ENCODE measurements around the gene CDR2.

The CDR2 gene

DNA sequence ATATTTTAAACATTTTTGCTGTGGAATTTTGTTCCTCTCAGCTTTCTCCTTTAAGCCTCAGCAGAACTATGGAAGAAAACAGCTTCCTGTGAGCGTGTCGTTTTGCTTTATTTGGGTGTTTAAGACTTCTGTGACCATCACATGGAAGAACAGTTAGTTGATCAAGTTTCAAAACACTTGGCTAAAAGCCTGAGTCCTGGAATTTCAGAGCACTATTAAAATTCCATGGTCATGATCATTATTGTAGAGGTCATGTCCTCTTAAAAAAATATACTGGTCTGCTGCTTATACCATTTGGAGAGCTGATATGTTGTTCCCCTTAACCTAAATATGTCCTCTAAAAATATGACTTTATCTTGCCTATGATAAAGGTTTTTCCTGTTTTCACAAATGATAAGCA is 12.6 kb upstream of the CDR2 start:
- no peaks in the 10 kb centered on the region for H3K4me1 ChIP-seq (ENCODE audit: control insufficient read depth, low read depth, low read length)

DNA sequence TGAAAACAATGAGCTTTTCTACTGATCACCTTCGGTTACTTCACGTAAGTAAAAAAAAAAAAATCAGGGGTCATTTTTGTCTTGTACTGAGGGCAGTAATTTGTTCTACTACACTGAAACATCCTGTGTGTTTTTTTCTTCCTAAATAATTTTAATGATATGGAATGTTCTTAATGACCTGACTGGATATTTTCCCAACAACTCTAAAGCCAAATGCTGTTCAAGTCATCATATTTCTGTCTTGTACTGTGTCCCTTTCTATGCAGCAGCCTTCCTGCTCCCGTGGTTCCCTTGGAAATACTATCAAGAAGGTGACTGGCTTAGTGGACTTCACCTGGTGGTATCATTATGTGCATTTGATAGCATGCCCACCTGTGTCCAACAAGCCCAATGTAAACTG is 10.8 kb upstream of the CDR2 start:
- H3K9ac ChIP-seq (ENCODE audit: low read length) = no peak overlapping the region
- H3K27me3 ChIP-seq (ENCODE audit: insufficient read depth, low read length, poor library complexity) = no peaks in the 10 kb centered on the region
- no peak overlapping the region for H3K4ac ChIP-seq (ENCODE audit: low read depth, low read length)
- no peaks in the 10 kb centered on the region for H3K79me1 ChIP-seq (ENCODE audit: low read length)
- H2BK120ac ChIP-seq (ENCODE audit: low read depth, low read length) = no peak overlapping the region
- H4K8ac ChIP-seq (ENCODE audit: low read depth, low read length) = no peak overlapping the region
- H3K36me3 ChIP-seq (ENCODE audit: control insufficient read depth, insufficient read depth, low read length) = no peaks in the 10 kb centered on the region
- H3K56ac ChIP-seq (ENCODE audit: low read length) = no peak overlapping the region
- H3K4me2 ChIP-seq (ENCODE audit: low read length) = no peak overlapping the region
- no peak overlapping the region for H3K27ac ChIP-seq (ENCODE audit: low read depth, low read length)
- H3K23ac ChIP-seq (ENCODE audit: low read length) = no peak overlapping the region
- H3K4me1 ChIP-seq (ENCODE audit: control insufficient read depth, low read depth, low read length) = no peaks in the 10 kb centered on the region
- DNase-seq = no peak
- H2AK5ac ChIP-seq (ENCODE audit: low read length) = no peak overlapping the region
- H3K4me3 ChIP-seq (ENCODE audit: low read length) = no peak overlapping the region
- H4K5ac ChIP-seq (ENCODE audit: low read length) = no peak overlapping the region
- H2BK5ac ChIP-seq (ENCODE audit: low read length) = no peak overlapping the region
- no peak overlapping the region for H2BK15ac ChIP-seq (replicated peaks; ENCODE audit: low read depth)
- H3K18ac ChIP-seq (ENCODE audit: low read length) = no peak overlapping the region
- H3K79me2 ChIP-seq (ENCODE audit: control insufficient read depth, insufficient read depth, low read length) = no peaks in the 10 kb centered on the region
- no CpG with 5 or more reads among the region's 3 CpGs for WGBS (ENCODE audit: extremely low coverage, insufficient coverage, low lambda C conversion rate)

More for the DNA sequence above, 12.6 kb upstream of the CDR2 start:
- Histone ChIP-seq H4K5ac (ENCODE audit: low read length) (no peak overlapping the region), H2BK15ac (replicated peaks; ENCODE audit: low read depth) (no peak overlapping the region), H2BK5ac (ENCODE audit: low read length) (no peak overlapping the region), H3K79me2 (ENCODE audit: control insufficient read depth, insufficient read depth, low read length) (no peaks in the 10 kb centered on the region), H3K9ac (ENCODE audit: low read length) (no peak overlapping the region), H3K18ac (ENCODE audit: low read length) (no peak overlapping the region), H3K56ac (ENCODE audit: low read length) (no peak overlapping the region), H3K27me3 (ENCODE audit: insufficient read depth, low read length, poor library complexity) (no peaks in the 10 kb centered on the region), H2AK5ac (ENCODE audit: low read length) (no peak overlapping the region), H3K4ac (ENCODE audit: low read depth, low read length) (no peak overlapping the region), H3K4me2 (ENCODE audit: low read length) (no peak overlapping the region), H3K23ac (ENCODE audit: low read length) (no peak overlapping the region), H3K79me1 (ENCODE audit: low read length) (no peaks in the 10 kb centered on the region), H3K4me3 (ENCODE audit: low read length) (no peak overlapping the region), H2BK120ac (ENCODE audit: low read depth, low read length) (no peak overlapping the region), H4K8ac (ENCODE audit: low read depth, low read length) (no peak overlapping the region), H3K36me3 (ENCODE audit: control insufficient read depth, insufficient read depth, low read length) (no peaks in the 10 kb centered on the region), H3K27ac (ENCODE audit: low read depth, low read length) (no peak overlapping the region)
- DNase-seq = no peak
- WGBS (ENCODE audit: extremely low coverage, insufficient coverage, low lambda C conversion rate) = no CpG with 5 or more reads among the region's 2 CpGs

DNA sequence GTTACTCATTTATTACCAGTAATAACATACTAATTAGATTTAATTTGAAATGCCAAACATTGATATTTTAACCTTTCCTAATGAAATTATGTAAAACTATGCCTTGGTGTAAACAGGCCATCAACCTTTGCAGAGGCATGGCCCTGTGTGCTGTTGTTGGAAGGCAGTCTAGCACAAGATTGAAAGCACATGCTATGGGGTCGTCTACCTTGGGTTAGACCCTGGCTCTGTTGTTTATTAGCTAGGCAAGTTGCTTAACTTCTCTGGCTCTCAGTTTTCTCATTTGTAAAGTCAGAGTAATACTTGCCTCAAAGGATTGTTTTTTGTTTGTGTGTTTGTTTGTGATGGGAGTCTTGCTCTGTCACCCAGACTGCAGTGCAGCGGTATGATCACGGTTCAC is 9.4 kb upstream of the CDR2 start:
- no peak overlapping the region for H3K27ac ChIP-seq (ENCODE audit: low read depth, low read length)
- H2BK15ac ChIP-seq (replicated peaks; ENCODE audit: low read depth) = no peak overlapping the region
- no peak overlapping the region for H2BK5ac ChIP-seq (ENCODE audit: low read length)
- H3K9ac ChIP-seq (ENCODE audit: low read length) = no peak overlapping the region
- no peak overlapping the region for H3K56ac ChIP-seq (ENCODE audit: low read length)
- H3K4me3 ChIP-seq (ENCODE audit: low read length) = no peak overlapping the region
- H3K23ac ChIP-seq (ENCODE audit: low read length) = no peak overlapping the region
- no peak overlapping the region for H3K4me2 ChIP-seq (ENCODE audit: low read length)
- H2BK120ac ChIP-seq (ENCODE audit: low read depth, low read length) = no peak overlapping the region
- WGBS (ENCODE audit: extremely low coverage, insufficient coverage, low lambda C conversion rate) = no CpG with 5 or more reads among the region's 3 CpGs
- H4K5ac ChIP-seq (ENCODE audit: low read length) = no peak overlapping the region
- no peaks in the 10 kb centered on the region for H3K79me1 ChIP-seq (ENCODE audit: low read length)
- no peaks in the 10 kb centered on the region for H3K4me1 ChIP-seq (ENCODE audit: control insufficient read depth, low read depth, low read length)
- DNase-seq = no peak
- H3K27me3 ChIP-seq (ENCODE audit: insufficient read depth, low read length, poor library complexity) = no peaks in the 10 kb centered on the region
- no peak overlapping the region for H2AK5ac ChIP-seq (ENCODE audit: low read length)
- no peak overlapping the region for H3K18ac ChIP-seq (ENCODE audit: low read length)
- H4K8ac ChIP-seq (ENCODE audit: low read depth, low read length) = no peak overlapping the region
- no peaks in the 10 kb centered on the region for H3K36me3 ChIP-seq (ENCODE audit: control insufficient read depth, insufficient read depth, low read length)
- H3K4ac ChIP-seq (ENCODE audit: low read depth, low read length) = no peak overlapping the region
- H3K79me2 ChIP-seq (ENCODE audit: control insufficient read depth, insufficient read depth, low read length) = no peaks in the 10 kb centered on the region

DNA sequence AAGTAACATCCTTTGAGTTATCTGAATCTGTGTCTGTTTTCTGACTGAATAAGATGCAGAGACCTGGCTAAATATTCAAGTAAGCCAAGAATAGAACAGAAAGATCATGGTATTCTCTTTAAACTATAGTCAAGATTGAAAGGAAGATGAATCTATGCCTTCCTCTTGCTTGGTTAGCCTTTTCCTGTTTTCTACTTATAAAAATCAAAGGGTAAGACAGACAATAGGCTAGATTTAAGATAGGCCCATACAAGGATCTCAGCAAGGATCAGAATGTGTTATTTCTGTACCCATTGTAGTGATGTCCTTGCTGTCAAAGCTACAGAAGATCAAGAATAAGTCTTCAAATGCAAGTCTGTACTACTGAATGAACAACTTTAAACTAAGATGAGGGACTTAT is 7.0 kb upstream of the CDR2 start:
- Histone ChIP-seq H3K27me3 (ENCODE audit: insufficient read depth, low read length, poor library complexity) (no peaks in the 10 kb centered on the region), H2BK5ac (ENCODE audit: low read length) (no peak overlapping the region), H2BK15ac (replicated peaks; ENCODE audit: low read depth) (no peak overlapping the region), H3K9ac (ENCODE audit: low read length) (no peak overlapping the region), H3K18ac (ENCODE audit: low read length) (no peak overlapping the region), H4K8ac (ENCODE audit: low read depth, low read length) (no peak overlapping the region), H3K23ac (ENCODE audit: low read length) (no peak overlapping the region), H3K27ac (ENCODE audit: low read depth, low read length) (no peak overlapping the region), H3K4me3 (ENCODE audit: low read length) (no peak overlapping the region), H3K4ac (ENCODE audit: low read depth, low read length) (no peak overlapping the region), H2AK5ac (ENCODE audit: low read length) (no peak overlapping the region), H4K5ac (ENCODE audit: low read length) (no peak overlapping the region), H2BK120ac (ENCODE audit: low read depth, low read length) (no peak overlapping the region), H3K4me2 (ENCODE audit: low read length) (no peak overlapping the region), H3K56ac (ENCODE audit: low read length) (no peak overlapping the region), H3K79me1 (ENCODE audit: low read length) (no peaks in the 10 kb centered on the region), H3K79me2 (ENCODE audit: control insufficient read depth, insufficient read depth, low read length) (no peaks in the 10 kb centered on the region), H3K4me1 (ENCODE audit: control insufficient read depth, low read depth, low read length) (no peaks in the 10 kb centered on the region), H3K36me3 (ENCODE audit: control insufficient read depth, insufficient read depth, low read length) (no peaks in the 10 kb centered on the region)
- no peak for DNase-seq

DNA sequence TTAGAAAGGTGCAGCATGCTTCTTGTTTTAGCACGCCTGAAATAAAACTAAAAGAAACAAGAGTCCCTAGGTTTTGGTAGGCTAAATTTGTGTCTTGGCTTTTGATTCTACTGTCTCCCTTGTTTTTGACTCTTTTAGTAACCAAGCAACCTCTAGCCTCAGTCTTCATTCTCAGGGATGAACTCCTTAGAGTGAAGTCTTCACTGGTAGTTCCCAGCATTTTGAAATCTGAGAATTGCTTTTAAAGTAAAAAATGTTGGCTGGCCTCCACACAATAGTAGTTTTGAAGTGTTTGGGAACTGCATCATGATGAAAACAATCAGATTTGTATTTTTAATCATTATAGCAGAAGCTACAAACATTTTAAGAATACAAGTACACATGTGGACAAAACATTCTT is 6.1 kb upstream of the CDR2 start:
- Histone ChIP-seq H3K23ac (ENCODE audit: low read length) (no peak overlapping the region), H2AK5ac (ENCODE audit: low read length) (no peak overlapping the region), H2BK5ac (ENCODE audit: low read length) (no peak overlapping the region), H3K36me3 (ENCODE audit: control insufficient read depth, insufficient read depth, low read length) (no peaks in the 10 kb centered on the region), H3K27me3 (ENCODE audit: insufficient read depth, low read length, poor library complexity) (no peaks in the 10 kb centered on the region), H3K4ac (ENCODE audit: low read depth, low read length) (no peak overlapping the region), H3K18ac (ENCODE audit: low read length) (no peak overlapping the region), H4K8ac (ENCODE audit: low read depth, low read length) (no peak overlapping the region), H3K4me2 (ENCODE audit: low read length) (no peak overlapping the region), H3K4me1 (ENCODE audit: control insufficient read depth, low read depth, low read length) (no peaks in the 10 kb centered on the region), H2BK15ac (replicated peaks; ENCODE audit: low read depth) (no peak overlapping the region), H3K4me3 (ENCODE audit: low read length) (no peak overlapping the region), H3K56ac (ENCODE audit: low read length) (no peak overlapping the region), H3K79me2 (ENCODE audit: control insufficient read depth, insufficient read depth, low read length) (no peaks in the 10 kb centered on the region), H2BK120ac (ENCODE audit: low read depth, low read length) (no peak overlapping the region), H3K9ac (ENCODE audit: low read length) (no peak overlapping the region), H3K79me1 (ENCODE audit: low read length) (no peaks in the 10 kb centered on the region), H4K5ac (ENCODE audit: low read length) (no peak overlapping the region), H3K27ac (ENCODE audit: low read depth, low read length) (no peak overlapping the region)
- no CpG with 5 or more reads among the region's 1 CpG for WGBS (ENCODE audit: extremely low coverage, insufficient coverage, low lambda C conversion rate)
- no peak for DNase-seq

DNA sequence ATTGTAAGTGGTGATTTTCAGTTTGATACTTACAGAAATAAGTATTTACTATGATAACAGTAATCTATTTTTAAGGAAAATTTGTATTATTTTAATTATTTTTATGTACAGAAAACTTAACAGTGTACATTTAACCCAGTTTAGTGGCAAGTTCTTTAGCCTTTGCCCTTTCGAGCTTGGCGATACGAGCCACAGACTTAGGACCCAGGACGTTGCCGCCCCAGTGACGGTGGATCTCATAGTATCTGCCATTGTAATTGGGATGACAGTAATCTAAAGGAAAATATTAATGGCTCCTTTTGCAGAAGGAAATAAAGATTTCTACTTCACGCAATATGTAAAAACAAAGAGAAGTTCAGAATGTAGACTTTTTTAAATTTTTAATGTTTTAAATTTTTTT is 5.2 kb upstream of the CDR2 start:
- no peak overlapping the region for H3K23ac ChIP-seq (ENCODE audit: low read length)
- H3K79me2 ChIP-seq (ENCODE audit: control insufficient read depth, insufficient read depth, low read length) = no peaks in the 10 kb centered on the region
- no peak overlapping the region for H3K4me3 ChIP-seq (ENCODE audit: low read length)
- H2BK15ac ChIP-seq (replicated peaks; ENCODE audit: low read depth) = no peak overlapping the region
- no CpG with 5 or more reads among the region's 7 CpGs for WGBS (ENCODE audit: extremely low coverage, insufficient coverage, low lambda C conversion rate)
- no peak overlapping the region for H3K9ac ChIP-seq (ENCODE audit: low read length)
- no peaks in the 10 kb centered on the region for H3K4me1 ChIP-seq (ENCODE audit: control insufficient read depth, low read depth, low read length)
- no peaks in the 10 kb centered on the region for H3K27me3 ChIP-seq (ENCODE audit: insufficient read depth, low read length, poor library complexity)
- no peak overlapping the region for H3K4ac ChIP-seq (ENCODE audit: low read depth, low read length)
- H4K8ac ChIP-seq (ENCODE audit: low read depth, low read length) = no peak overlapping the region
- H3K36me3 ChIP-seq (ENCODE audit: control insufficient read depth, insufficient read depth, low read length) = no peaks in the 10 kb centered on the region
- no peak overlapping the region for H2AK5ac ChIP-seq (ENCODE audit: low read length)
- H2BK120ac ChIP-seq (ENCODE audit: low read depth, low read length) = no peak overlapping the region
- no peak overlapping the region for H3K4me2 ChIP-seq (ENCODE audit: low read length)
- no peak overlapping the region for H3K56ac ChIP-seq (ENCODE audit: low read length)
- no peak for DNase-seq
- no peak overlapping the region for H3K18ac ChIP-seq (ENCODE audit: low read length)
- H4K5ac ChIP-seq (ENCODE audit: low read length) = no peak overlapping the region
- H3K79me1 ChIP-seq (ENCODE audit: low read length) = no peaks in the 10 kb centered on the region
- no peak overlapping the region for H3K27ac ChIP-seq (ENCODE audit: low read depth, low read length)
- no peak overlapping the region for H2BK5ac ChIP-seq (ENCODE audit: low read length)
